Measurements from ENCODE around the gene TAS1R3. TPM values are rescaled to one million over a fixed set of nuclear protein-coding genes. Genes with fewer than 3 reads are reported as not detected.

The TAS1R3 gene
- total RNA-seq, 1 experiment from 2014 or later: 0.28 TPM

GRCh38 chr1:1352786-1353388, 21.8 kb downstream of the TAS1R3 start:
- H4K91ac ChIP-seq (ENCODE audit: insufficient read length, low read depth, low read length): no peak overlapping the region
- TF ChIP-seq CTCF (conservative IDR thresholded peaks at IDR 0.05): no peak
- H3K23me2 ChIP-seq (ENCODE audit: insufficient read length, low read depth, low read length, poor library complexity, severe bottlenecking): peaks cover 15% of the 10 kb centered on the region
- peaks cover 4% of the 10 kb centered on the region; the same call in 1 of the 2 replicates for H3K27me3 ChIP-seq (ENCODE audit: insufficient read depth, low read length)
- H4K5ac ChIP-seq (ENCODE audit: insufficient read length, low read depth, low read length): no peak overlapping the region
- no CpG with 5 or more reads among the region's 5 CpGs for WGBS (ENCODE audit: extremely low coverage, insufficient read length, low lambda C conversion rate)
- Mint-ChIP-seq H3K27me3 (ENCODE audit: low read depth) (peaks cover 31% of the 10 kb centered on the region), H3K4me3 (peak overlapping the region; percentile 42 to 70; a peak in 4 of 5 replicates), H3K36me3 (ENCODE audit: insufficient read depth in 1 of 3, low read depth in 3 of 3) (peaks cover 0 to 8% (median 2%) of the 10 kb centered on the region in 3 experiments; a peak in 1 of 7 replicates), H3K4me1 (peaks cover 20 to 34% of the 10 kb centered on the region in 2 experiments), H3K9me3 (no peaks in the 10 kb centered on the region), H3K27ac (no peak overlapping the region)
- no peak overlapping the region for H2AK5ac ChIP-seq (ENCODE audit: insufficient read length, low read length)
- H3K4me1 ChIP-seq (ENCODE audit: insufficient read depth, low read length): no peaks in the 10 kb centered on the region
- H3K9me3 ChIP-seq (ENCODE audit: control insufficient read depth, low read depth, low read length): no peaks in the 10 kb centered on the region
- H4K20me1 ChIP-seq (ENCODE audit: control insufficient read depth, insufficient read depth, insufficient read length): peaks cover 3% of the 10 kb centered on the region
- no peak overlapping the region for H3K4ac ChIP-seq (ENCODE audit: low read depth, low read length)
- H2BK15ac ChIP-seq (ENCODE audit: low read depth, low read length): no peak overlapping the region
- no peak overlapping the region for H2BK20ac ChIP-seq (ENCODE audit: low read depth, low read length, poor library complexity, severe bottlenecking)
- no peak overlapping the region for H2BK5ac ChIP-seq (ENCODE audit: insufficient read length, low read length)
- no peak overlapping the region for H2BK12ac ChIP-seq (ENCODE audit: insufficient read length, low read depth, low read length)
- no peak overlapping the region for H3K14ac ChIP-seq (ENCODE audit: insufficient read depth, low read length)
- DNase-seq: no peak
- peaks cover 3% of the 10 kb centered on the region; the same call in 1 of the 2 replicates for H3K79me2 ChIP-seq (ENCODE audit: insufficient read depth, low read length)
- H3T11ph ChIP-seq (ENCODE audit: low read length): no peak overlapping the region
- no peak overlapping the region for H3K4me2 ChIP-seq (ENCODE audit: insufficient read depth, insufficient read length, low read length)
- H2BK120ac ChIP-seq (ENCODE audit: low read depth, low read length, poor library complexity, severe bottlenecking): no peak overlapping the region
- no peak overlapping the region for H3K9ac ChIP-seq (ENCODE audit: extremely low read depth, insufficient read length, low read length)
- H3K79me1 ChIP-seq (ENCODE audit: insufficient read depth, low read depth, low read length, poor library complexity, severe bottlenecking): peaks cover 3% of the 10 kb centered on the region
- H3K18ac ChIP-seq (ENCODE audit: insufficient read length, low read depth, low read length): no peak overlapping the region
- no peak overlapping the region for H3K23ac ChIP-seq (ENCODE audit: insufficient read length, low read depth, low read length)
- no peak overlapping the region for H3K27ac ChIP-seq (ENCODE audit: insufficient read length, low read depth, low read length)
- H2AFZ ChIP-seq (ENCODE audit: low read length): no peak overlapping the region
- no peak overlapping the region for H4K8ac ChIP-seq (replicated peaks; ENCODE audit: insufficient read length, low read depth, low read length)
- no peak overlapping the region for H3K56ac ChIP-seq (ENCODE audit: insufficient read length, low read depth, low read length)
